Activated naive CD8-positive, alpha-beta T cell treated with anti-CD3 and anti-CD28 coated beads, Interleukin-2, amount 50 U/mL, for 24 hours (primary cell): ENCODE data around the gene NELFA.

Experiments
- ATAC-seq: fragments of 150-1000 bp; cut with Tn5 transposase; one replicate; pipeline ENCODE4 v1.10.0; 2021
- DNase-seq: peaks from one replicate; pipeline ENCODE4 v3.0.0; 2021
- H3K27ac Mint-ChIP-seq: one replicate; pipeline ENCODE4 v1.8.0; 2021; ENCODE audit warnings: mild to moderate bottlenecking, mixed read lengths
- H3K27me3 Mint-ChIP-seq: one replicate; pipeline ENCODE4 v1.8.0; 2021; ENCODE audit warnings: mixed read lengths
- H3K36me3 Mint-ChIP-seq: one replicate; pipeline ENCODE4 v1.8.0; 2021; ENCODE audit warnings: low read depth, mixed read lengths
- H3K4me1 Mint-ChIP-seq: one replicate; pipeline ENCODE4 v1.8.0; 2021; ENCODE audit warnings: mixed read lengths
- H3K4me3 Mint-ChIP-seq: one replicate; pipeline ENCODE4 v1.8.0; 2021; ENCODE audit warnings: mild to moderate bottlenecking, moderate library complexity, mixed read lengths
- H3K9me3 Mint-ChIP-seq: one replicate; pipeline ENCODE4 v1.8.0; 2021; ENCODE audit warnings: mixed read lengths

Gene NELFA

DNA sequence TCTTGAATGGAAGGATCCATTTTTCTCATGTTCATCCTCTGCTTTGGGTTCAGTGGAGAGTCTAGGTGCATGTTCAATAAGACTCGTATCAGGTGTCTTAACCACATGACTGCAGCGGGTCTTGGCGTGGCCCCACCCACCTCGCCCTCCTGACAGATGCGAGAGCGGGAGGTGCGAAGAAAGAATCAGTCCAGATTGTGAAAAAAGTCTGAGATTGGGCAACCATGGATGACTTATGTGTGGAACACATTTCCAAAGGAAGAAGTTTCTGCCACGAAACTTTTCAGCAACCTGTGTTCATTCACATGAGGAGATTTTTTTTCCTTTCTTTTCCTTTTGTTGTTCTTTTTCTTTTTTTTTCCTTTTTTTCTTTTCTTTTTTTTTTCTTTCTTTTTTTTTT is 70.7 kb downstream of the NELFA start:
- no peak for ATAC-seq
- peaks cover 58% of the 10 kb centered on the region for H3K36me3 Mint-ChIP-seq
- no peak for DNase-seq
- no peak overlapping the region for H3K27ac Mint-ChIP-seq
- no peaks in the 10 kb centered on the region for H3K27me3 Mint-ChIP-seq
- no peaks in the 10 kb centered on the region for H3K4me1 Mint-ChIP-seq
- H3K4me3 Mint-ChIP-seq = no peak overlapping the region
- no peaks in the 10 kb centered on the region for H3K9me3 Mint-ChIP-seq

GRCh38 chr4:1937550-1937949 is 71.2 kb downstream of the NELFA start:
- Mint-ChIP-seq H3K27ac (no peak overlapping the region), H3K4me1 (no peaks in the 10 kb centered on the region), H3K9me3 (no peaks in the 10 kb centered on the region), H3K4me3 (no peak overlapping the region), H3K36me3 (peaks cover 55% of the 10 kb centered on the region), H3K27me3 (no peaks in the 10 kb centered on the region)
- ATAC-seq (no peak), DNase-seq (no peak)

- no peaks in the 10 kb centered on the region for H3K9me3 Mint-ChIP-seq
- no peak for DNase-seq
- no peak for ATAC-seq
- H3K4me3 Mint-ChIP-seq = no peak overlapping the region
- H3K4me1 Mint-ChIP-seq = no peaks in the 10 kb centered on the region
- H3K27ac Mint-ChIP-seq = no peak overlapping the region
- no peaks in the 10 kb centered on the region for H3K27me3 Mint-ChIP-seq
- H3K36me3 Mint-ChIP-seq = peaks cover 47% of the 10 kb centered on the region
Observed at GRCh38 chr4:1933700-1934099, 75.1 kb downstream of the NELFA start.

GRCh38 chr4:1932736-1933135 is 76.0 kb downstream of the NELFA start:
- Mint-ChIP-seq H3K9me3 (no peaks in the 10 kb centered on the region), H3K4me3 (no peak overlapping the region)

More at GRCh38 chr4:1932736-1933135, 76.0 kb downstream of the NELFA start:
- Mint-ChIP-seq H3K4me1 (peaks cover 2% of the 10 kb centered on the region), H3K36me3 (peaks cover 48% of the 10 kb centered on the region), H3K27me3 (no peaks in the 10 kb centered on the region), H3K27ac (no peak overlapping the region)
- DNase-seq (no peak), ATAC-seq (peak; percentile 19)
